GM18508 (cell line): ENCODE results near the gene RFXANK.
"Not testable (repeated sequence)": the region's sequence is repeated elsewhere in the genome, so short reads cannot be mapped to it uniquely, and the experiment has no call there.

ENCODE experiments used
- ATAC-seq: cut with Tn5 transposase; IDR thresholded peaks from one replicate; pipeline ENCODE4 v1.9.1; 2021; ENCODE audit warnings: moderate number of reproducible peaks; ENCODE audit not compliant: insufficient read depth, unreplicated experiment

Gene RFXANK

GRCh38 chr19:19192078-19192882, at the start of gene RFXANK, which contains the start of gene BORCS8:
Gene RFXANK, plus strand, starts transcription at chr19:19192258. Its CDS starts 1,689 bp downstream, at chr19:19193947.
Gene BORCS8, minus strand, starts transcription at chr19:19192152. Its CDS starts 35 bp downstream, at chr19:19192117.
- ATAC-seq, result peak; percentile 66

DNA sequence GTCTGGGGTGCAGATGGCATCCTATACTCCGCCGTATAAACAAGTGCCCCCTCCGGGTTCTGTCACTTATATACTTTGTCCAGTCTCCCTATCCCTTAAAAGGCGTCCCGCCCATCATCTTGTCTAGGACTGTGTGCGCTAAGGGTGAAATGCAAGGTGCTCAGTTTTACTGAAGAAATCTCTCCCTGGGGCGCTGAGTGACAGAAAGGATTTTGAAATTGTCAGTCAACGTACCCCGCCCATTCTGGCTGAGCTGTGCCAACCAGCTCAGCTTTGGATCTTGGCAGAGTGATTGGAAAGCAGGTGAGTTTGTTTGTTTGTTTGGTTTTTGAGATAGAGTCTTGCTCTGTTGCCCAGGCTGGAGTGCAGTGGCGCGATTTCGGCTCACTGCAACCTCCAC, 49.7 kb upstream of the RFXANK start:
- ATAC-seq, result no peak

- ATAC-seq, result no peak
Measured at GRCh38 chr19:19145281-19145680, 46.8 kb upstream of the RFXANK start.

- ATAC-seq, result no peak
Measured at GRCh38 chr19:19145684-19146608, 46.1 kb upstream of the RFXANK start.

GRCh38 chr19:19146865-19147264, 45.2 kb upstream of the RFXANK start:
- no peak for ATAC-seq

GRCh38 chr19:19147344-19147743, 44.7 kb upstream of the RFXANK start:
- no peak for ATAC-seq

GRCh38 chr19:19148504-19148903, 43.6 kb upstream of the RFXANK start:
- not testable (repeated sequence) for ATAC-seq

DNA sequence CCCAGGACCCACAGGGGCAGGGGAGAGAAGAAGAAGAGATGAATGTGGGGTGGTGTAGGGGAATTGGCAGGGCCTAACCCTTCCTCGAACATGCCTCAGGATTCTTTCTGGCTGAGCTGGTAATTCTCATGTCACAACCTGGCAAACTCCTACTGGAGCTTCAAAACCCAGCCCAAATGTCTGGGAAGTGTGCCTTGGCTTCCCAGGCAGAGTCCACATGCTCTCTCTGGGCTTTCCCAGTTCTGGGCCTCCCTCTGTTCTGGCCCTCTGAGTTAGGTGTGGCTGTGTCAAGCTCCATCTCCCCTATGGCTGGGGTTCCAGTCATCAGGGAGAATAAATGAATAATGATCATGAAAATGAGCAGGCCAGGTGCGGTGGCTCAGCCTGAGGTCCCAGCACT, 42.6 kb upstream of the RFXANK start:
- no peak for ATAC-seq

DNA sequence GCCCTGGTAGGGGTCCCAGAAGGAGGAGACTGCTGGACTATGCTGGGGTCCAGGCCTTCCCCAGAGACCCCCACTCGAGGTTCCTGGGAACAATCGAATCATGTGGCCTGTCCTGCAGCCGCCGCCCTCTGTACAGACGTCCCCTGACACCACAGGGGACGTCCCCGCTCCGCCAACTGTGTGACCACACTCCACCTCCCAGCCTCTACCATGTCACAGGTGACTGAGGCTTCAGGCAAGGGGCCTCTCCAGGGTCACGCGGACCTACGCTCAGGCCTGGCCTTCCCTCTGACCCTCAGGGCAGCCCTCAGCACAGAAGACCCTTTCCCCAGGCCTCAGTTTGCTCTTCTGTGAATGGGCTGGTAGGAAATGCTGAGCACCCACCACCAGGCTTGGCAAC, 40.6 kb upstream of the RFXANK start:
- ATAC-seq, result no peak

GRCh38 chr19:19152668-19153384, 39.2 kb upstream of the RFXANK start:
- ATAC-seq, result no peak

DNA sequence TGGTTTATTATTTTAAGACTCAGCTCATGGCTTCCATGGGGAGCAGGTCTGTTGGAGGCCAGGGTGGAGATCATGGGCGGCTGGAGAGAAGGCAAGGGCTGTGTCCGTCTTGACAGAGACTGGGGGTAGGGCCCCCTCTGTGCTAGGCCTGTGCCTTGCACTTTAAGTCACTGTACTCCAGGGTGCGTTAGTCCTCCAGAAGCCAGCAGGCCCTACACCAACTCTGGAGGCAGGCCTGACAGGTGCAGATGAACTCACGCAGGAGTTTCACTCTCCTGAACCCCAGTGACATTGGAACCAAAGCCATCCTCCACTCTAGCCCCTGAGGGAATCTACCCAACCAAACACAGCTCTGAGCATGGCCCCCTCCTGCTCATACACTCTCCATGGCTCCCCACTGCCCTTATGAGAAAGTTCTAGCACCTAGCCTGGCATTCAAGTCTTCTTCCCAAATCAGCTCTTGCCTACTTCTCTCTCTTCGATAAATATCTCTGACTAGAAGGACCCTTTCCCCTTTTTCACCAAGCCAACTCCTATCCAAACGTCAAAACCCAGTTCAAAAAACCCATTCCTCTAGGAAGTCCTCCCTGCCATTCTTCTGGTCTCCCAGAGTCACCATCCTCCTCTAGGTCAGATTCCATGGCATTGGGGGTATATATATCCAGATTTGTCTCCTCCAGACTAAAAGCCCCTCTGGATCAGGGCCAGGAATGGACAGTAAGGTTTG, 37.1 kb upstream of the RFXANK start:
- ATAC-seq, result no peak

DNA sequence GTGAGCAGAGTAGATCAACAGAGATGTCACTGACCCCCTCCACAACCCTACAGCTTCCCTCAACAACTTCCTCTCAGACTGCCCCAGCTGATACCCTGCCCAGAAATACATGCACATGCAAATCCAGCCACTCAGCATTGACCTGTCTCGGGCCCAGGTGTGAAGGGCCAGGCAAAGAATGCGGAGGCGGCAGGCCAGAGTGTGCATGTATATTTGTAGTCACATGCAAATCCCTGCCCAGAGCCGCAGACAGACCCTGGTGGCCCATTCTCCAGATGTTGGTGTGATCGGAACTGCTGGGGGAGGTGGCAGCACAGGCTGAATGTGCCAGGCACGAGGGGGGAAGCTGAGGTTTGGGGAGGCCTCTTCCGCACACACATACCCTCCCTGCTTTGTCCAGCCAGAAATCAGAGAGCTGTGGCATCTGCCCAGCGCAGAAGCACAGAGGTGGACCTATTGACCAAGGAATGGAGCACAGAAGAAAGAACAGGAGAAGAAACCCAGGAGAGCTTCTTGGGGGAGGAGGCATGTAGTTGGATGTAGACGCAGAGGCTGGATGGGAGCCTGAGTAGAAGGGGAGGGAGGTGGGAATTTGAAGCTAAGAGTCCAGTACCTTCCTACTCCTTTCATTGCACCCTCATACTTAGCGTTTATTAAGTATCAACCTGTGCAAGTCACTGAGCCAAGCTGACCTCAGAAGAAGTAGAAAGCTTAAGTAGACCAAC, 36.4 kb upstream of the RFXANK start:
- no peak for ATAC-seq

- ATAC-seq, result no peak
Measured at GRCh38 chr19:19157808-19158207, 34.2 kb upstream of the RFXANK start.

- ATAC-seq, result no peak
Measured at GRCh38 chr19:19159534-19159933, 32.5 kb upstream of the RFXANK start.

GRCh38 chr19:19160461-19161035, 31.5 kb upstream of the RFXANK start:
- ATAC-seq, result no peak

DNA sequence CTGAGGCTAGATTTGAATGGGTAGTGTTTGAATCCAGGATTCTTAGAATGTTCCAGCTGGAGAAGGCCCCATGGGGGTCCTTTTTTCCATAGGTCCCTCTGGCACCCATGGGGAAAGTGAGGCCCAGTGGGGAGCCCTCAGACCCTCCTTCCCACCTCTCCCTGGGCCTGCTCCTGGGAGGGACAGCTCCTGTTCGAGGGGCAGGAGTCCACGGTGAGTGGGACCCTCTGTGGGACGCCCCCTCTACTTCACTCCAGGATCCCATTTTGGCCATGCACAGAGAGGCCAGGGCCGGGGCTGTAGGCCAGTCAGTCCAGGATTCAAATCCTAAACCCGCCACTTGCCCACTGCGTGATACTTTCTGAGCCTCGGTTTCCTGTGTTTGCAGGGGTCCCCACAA, 29.6 kb upstream of the RFXANK start:
- ATAC-seq, result no peak

- no peak for ATAC-seq
Measured at GRCh38 chr19:19165396-19165795, 26.7 kb upstream of the RFXANK start.

GRCh38 chr19:19167612-19168011, 24.4 kb upstream of the RFXANK start:
- no peak for ATAC-seq
